HCEC 1CT (cell line): ENCODE results near the gene UGT1A8.

Source experiments
- DNase-seq: peaks from one replicate; pipeline ENCODE4 v3.0.0-alpha.2; 2017

The UGT1A8 gene

GRCh38 chr2:233772153-233772552 is 154.7 kb downstream of the UGT1A8 start:
- no peak for DNase-seq

GRCh38 chr2:233772583-233772982 is 155.2 kb downstream of the UGT1A8 start:
- no peak for DNase-seq

GRCh38 chr2:233773854-233774253 is 156.4 kb downstream of the UGT1A8 start:
- no peak for DNase-seq

GRCh38 chr2:233775414-233775813 is 158.0 kb downstream of the UGT1A8 start:
- DNase-seq = no peak

GRCh38 chr2:233778030-233778429 is 160.6 kb downstream of the UGT1A8 start, which contains the start of gene MROH2A:
Gene MROH2A, plus strand, starts transcription at chr2:233778330. Its CDS starts 1,029 bp downstream, at chr2:233779359.
- DNase-seq = no peak

GRCh38 chr2:233779722-233780121 is 162.3 kb downstream of the UGT1A8 start:
- no peak for DNase-seq

- no peak for DNase-seq
Observed at GRCh38 chr2:233780771-233781170, 163.3 kb downstream of the UGT1A8 start.

GRCh38 chr2:233789554-233789953 is 172.1 kb downstream of the UGT1A8 start:
- no peak for DNase-seq

- DNase-seq = no peak
Observed at GRCh38 chr2:233791151-233791882, 173.9 kb downstream of the UGT1A8 start.

- no peak for DNase-seq
Observed at GRCh38 chr2:233791883-233792329, 174.5 kb downstream of the UGT1A8 start.

- no peak for DNase-seq
Observed at GRCh38 chr2:233792720-233793119, 175.3 kb downstream of the UGT1A8 start.

- no peak for DNase-seq
Observed at GRCh38 chr2:233793465-233794127, 176.2 kb downstream of the UGT1A8 start.

GRCh38 chr2:233794128-233794658 is 176.8 kb downstream of the UGT1A8 start:
- no peak for DNase-seq

GRCh38 chr2:233795735-233796171 is 178.3 kb downstream of the UGT1A8 start:
- DNase-seq = no peak

GRCh38 chr2:233796254-233796653 is 178.8 kb downstream of the UGT1A8 start:
- no peak for DNase-seq

GRCh38 chr2:233798335-233799086 is 181.1 kb downstream of the UGT1A8 start:
- DNase-seq = no peak

GRCh38 chr2:233799087-233799665 is 181.7 kb downstream of the UGT1A8 start:
- DNase-seq = no peak

GRCh38 chr2:233799716-233800115 is 182.3 kb downstream of the UGT1A8 start:
- DNase-seq = no peak

- DNase-seq = no peak
Observed at GRCh38 chr2:233800208-233800607, 182.8 kb downstream of the UGT1A8 start.

GRCh38 chr2:233801357-233802131 is 184.1 kb downstream of the UGT1A8 start:
- DNase-seq = peak; percentile 9

GRCh38 chr2:233802132-233802815 is 184.8 kb downstream of the UGT1A8 start:
- no peak for DNase-seq
